ENCODE data around the gene GGCT. TPM values are rescaled to one million over a fixed set of nuclear protein-coding genes. Genes with fewer than 3 reads are reported as not detected.
"Not testable (repeated sequence)": the region's sequence is repeated elsewhere in the genome, so short reads cannot be mapped to it uniquely, and the experiment has no call there.

GGCT gene
- total and polyA plus RNA-seq, 4 experiments from 2014 or later, result 11.0 to 23.2 (median 15.8) TPM

DNA sequence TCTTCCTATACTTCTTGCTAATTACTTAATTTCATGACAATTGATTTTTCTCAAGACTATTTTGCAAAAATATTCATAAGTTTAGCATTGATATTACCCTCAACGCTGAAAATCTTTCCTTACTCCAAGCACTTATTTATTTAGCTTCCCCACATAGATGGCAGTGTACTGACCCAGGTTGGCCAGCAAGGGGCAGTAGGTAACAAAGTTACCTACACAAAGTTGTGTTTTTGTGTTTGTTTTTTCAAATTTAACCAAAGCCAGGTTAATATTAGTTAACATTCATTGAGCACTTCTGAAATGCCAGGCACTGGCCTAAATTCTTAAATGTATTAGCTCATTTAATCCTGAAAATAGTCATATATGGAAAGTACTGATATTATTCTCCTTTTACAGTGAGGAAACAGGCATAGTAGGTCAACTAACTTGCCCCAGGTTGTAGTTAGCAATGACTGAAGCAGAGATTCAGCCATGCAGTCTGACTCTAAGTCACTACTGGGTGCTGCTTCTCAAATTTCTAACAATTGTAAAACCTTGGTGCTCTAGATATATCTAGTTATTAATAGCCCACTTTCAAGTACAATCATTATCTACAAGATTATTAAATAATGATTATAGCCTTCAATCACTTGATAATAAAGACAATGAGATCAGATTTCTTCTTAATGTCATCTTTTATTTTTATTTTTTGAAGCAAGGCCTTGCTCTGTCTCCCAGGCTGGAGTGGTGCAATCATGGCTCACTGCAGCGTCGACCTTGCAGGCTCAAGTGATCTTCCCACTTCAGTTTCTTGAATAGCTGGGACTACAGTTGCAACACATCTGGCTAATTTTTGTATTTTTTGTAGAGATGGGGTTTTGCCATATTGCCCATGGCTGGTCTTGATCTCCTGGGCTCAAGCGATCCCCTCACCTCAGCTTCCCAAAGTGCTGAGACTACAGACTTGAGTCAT, 5.8 kb upstream of the GGCT start:
- Mint-ChIP-seq H3K4me1 (peaks cover 0 to 5% (median 2%) of the 10 kb centered on the region in 4 donors), H3K27me3 (no peaks in the 10 kb centered on the region), H3K27ac (no peak overlapping the region), H3K9me3 (no peaks in the 10 kb centered on the region), H3K36me3 (peaks cover 0 to 3% of the 10 kb centered on the region in 2 donors), H3K4me3 (no peak overlapping the region)
- Histone ChIP-seq H3K36me3 (ENCODE audit: insufficient read depth, low read length) (no peaks in the 10 kb centered on the region), H3K4me3 (ENCODE audit: low read length in 2 of 2) (no peak overlapping the region), H3K4me1 (ENCODE audit: insufficient read depth, low read length) (peaks cover 4% of the 10 kb centered on the region), H3K27ac (ENCODE audit: low read depth, low read length) (no peak overlapping the region), H3K27me3 (ENCODE audit: insufficient read depth, low read length) (no peaks in the 10 kb centered on the region), H3K9me3 (ENCODE audit: control insufficient read depth in 1 of 2, low read length in 2 of 2) (no peaks in the 10 kb centered on the region)
- DNase-seq, result peak; percentile 23 to 37 (median 29)
- ChIA-PET POLR2A (ENCODE audit: partially characterized antibody) (interaction anchor here (0.9 to 1.2 kb wide), 2 partner anchors 32 to 50 kb away, joined by 3 read pairs; partner anchors contain the start of gene NOD1), CTCF (ENCODE audit: partially characterized antibody) (interaction anchor here (1.0 to 4.0 kb wide), 9 partner anchors 12 to 234 kb away, joined by 3 to 27 read pairs (median 5); partner anchors contain the start of gene NOD1)
- intact Hi-C loops (cut with micrococcal nuclease), result loop anchor here (1.0 kb wide), 2 partner anchors 54 to 230 kb away; no protein-coding TSS in a partner anchor

DNA sequence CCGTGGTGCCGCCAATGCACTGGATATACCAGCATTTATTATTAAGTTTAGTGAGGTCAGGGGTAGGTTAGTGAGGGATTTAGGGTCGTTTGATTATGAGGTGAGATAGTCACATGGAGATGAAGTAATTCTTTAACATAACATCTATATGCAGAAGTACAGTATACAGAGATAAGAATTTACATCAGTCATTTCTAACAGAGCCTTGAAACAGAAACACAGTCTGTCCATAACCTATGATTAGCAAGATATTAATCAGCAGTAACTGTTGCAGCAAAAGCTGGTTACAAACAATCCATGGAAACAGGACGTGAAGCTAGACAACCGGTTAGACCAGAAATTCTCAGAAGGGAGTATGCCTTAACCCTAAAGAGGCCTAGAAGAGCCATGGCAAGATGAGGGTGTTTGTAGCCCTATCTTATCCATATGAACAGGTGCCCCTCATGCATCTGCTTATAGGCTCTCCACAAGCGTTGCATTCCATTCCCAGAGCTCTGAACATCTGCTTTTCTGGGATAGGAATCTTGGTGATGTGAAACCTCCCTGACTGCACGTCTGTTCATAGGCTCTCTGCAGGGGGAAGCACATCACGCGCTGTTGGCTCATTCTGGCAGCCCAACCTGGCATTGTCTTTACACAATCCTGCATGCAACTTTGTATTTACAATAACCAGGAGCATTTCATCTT, 4.7 kb upstream of the GGCT start:
- H3K4me3 ChIP-seq (ENCODE audit: low read length in 2 of 2); DNase-seq; H3K9me3 Mint-ChIP-seq; H3K27me3 ChIP-seq (ENCODE audit: insufficient read depth, low read length); H3K9me3 ChIP-seq (ENCODE audit: control insufficient read depth in 1 of 2, low read length in 2 of 2); H3K36me3 ChIP-seq (ENCODE audit: insufficient read depth, low read length); H3K36me3 Mint-ChIP-seq; H3K4me1 Mint-ChIP-seq; H3K4me3 Mint-ChIP-seq; H3K27me3 Mint-ChIP-seq; intact Hi-C loops (cut with micrococcal nuclease); H3K27ac ChIP-seq (ENCODE audit: low read depth, low read length); H3K4me1 ChIP-seq (ENCODE audit: insufficient read depth, low read length); H3K27ac Mint-ChIP-seq: not testable (repeated sequence)
- CTCF ChIA-PET (ENCODE audit: partially characterized antibody), result interaction anchor here (1.5 to 4.0 kb wide), 4 partner anchors 31 to 233 kb away, joined by 5 to 27 read pairs (median 11); partner anchors contain the start of gene NOD1
- POLR2A ChIA-PET (ENCODE audit: partially characterized antibody), result interaction anchor here (0.9 to 1.2 kb wide), 2 partner anchors 31 to 49 kb away, joined by 3 read pairs; partner anchors contain the start of gene NOD1

DNA sequence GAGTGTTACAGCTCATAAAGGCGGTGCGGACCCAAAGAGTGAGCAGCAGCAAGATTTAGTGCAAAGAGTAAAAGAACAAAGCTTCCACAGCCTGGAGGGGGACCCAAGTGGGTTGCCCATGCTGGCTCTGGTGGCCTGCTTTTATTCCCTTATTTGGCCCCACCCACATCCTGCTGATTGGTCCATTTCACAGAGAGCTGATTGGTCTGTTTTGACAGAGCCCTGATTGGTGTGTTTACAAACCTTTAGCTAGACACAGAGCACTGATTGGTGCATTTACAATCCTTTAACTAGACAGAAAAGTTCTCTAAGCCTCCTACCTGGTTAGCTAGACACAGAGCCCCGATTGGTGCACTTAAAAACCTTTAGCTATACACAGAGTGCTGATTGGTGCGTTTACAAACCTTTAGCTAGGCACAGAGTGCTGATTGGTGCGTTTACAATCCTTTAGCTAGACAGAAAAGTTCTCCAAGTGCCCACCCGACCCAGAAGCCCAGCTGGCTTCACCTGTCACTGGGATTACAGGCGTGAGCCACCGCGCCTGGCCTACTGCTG, 2.8 kb upstream of the GGCT start:
- H3K27me3 ChIP-seq (ENCODE audit: insufficient read depth, low read length); H3K27ac ChIP-seq (ENCODE audit: low read depth, low read length); DNase-seq; H3K4me3 ChIP-seq (ENCODE audit: low read length in 2 of 2); H3K27ac Mint-ChIP-seq; H3K27me3 Mint-ChIP-seq; H3K36me3 Mint-ChIP-seq; H3K9me3 Mint-ChIP-seq; H3K9me3 ChIP-seq (ENCODE audit: control insufficient read depth in 1 of 2, low read length in 2 of 2); H3K36me3 ChIP-seq (ENCODE audit: insufficient read depth, low read length); intact Hi-C loops (cut with micrococcal nuclease): not testable (repeated sequence)
- ChIA-PET CTCF (ENCODE audit: partially characterized antibody) (interaction anchor here (1.1 to 1.9 kb wide), 6 partner anchors 29 to 234 kb away, joined by 3 to 8 read pairs (median 4); partner anchors contain the start of gene NOD1), POLR2A (ENCODE audit: partially characterized antibody) (interaction anchor here (0.9 to 1.9 kb wide), 2 partner anchors 29 to 359 kb away, joined by 3 to 7 read pairs; partner anchors contain the start of gene NOD1)
- H3K4me1 Mint-ChIP-seq, result peaks cover 21 to 26% (median 24%) of the 10 kb centered on the region in 4 donors
- peak overlapping the region in 1 of 8 donors; percentile 10 for H3K4me3 Mint-ChIP-seq
- peaks cover 26% of the 10 kb centered on the region for H3K4me1 ChIP-seq (ENCODE audit: insufficient read depth, low read length)

DNA sequence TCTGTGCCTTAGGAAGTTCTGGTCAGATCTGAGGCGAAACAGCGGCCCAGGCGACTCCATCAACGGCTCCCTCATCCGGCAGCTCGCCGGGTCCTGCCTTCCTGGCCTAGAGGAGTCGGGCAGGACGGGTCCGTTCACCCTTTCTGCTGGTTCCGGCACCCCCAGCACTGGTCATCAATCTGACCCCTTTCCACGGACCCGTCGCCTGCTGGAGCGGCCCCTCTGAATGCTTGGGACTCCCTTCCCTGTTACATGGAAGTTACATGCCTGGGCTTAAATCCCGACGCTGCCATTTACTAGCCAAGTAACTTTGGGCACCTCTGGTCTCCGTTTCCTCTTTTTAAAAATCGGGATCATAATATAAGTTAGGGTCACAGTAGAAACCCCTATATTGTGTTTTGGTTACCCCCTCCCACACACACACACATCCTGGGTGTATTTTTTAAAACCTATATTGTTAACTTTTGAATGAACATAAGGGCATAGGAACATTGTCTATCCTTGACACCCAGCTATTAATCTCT, 607 bp upstream of the GGCT start:
- ChIA-PET CTCF (ENCODE audit: partially characterized antibody) (no interaction called here), POLR2A (ENCODE audit: partially characterized antibody) (interaction anchor here (0.8 to 3.6 kb wide), 2 partner anchors 26 to 223 kb away, joined by 3 to 21 read pairs; partner anchors contain the start of gene NOD1)
- DNase-seq, result peak in 1 of 5 donors; percentile 5
- Mint-ChIP-seq H3K4me1 (peaks cover 28 to 32% (median 31%) of the 10 kb centered on the region in 4 donors), H3K9me3 (no peaks in the 10 kb centered on the region), H3K27ac (peak overlapping the region; percentile 76 to 98 (median 94)), H3K27me3 (no peaks in the 10 kb centered on the region), H3K4me3 (peak overlapping the region; percentile 90 to 96 (median 94)), H3K36me3 (peaks cover 4 to 11% of the 10 kb centered on the region in 2 donors)
- Histone ChIP-seq H3K4me1 (ENCODE audit: insufficient read depth, low read length) (peaks cover 26% of the 10 kb centered on the region), H3K4me3 (ENCODE audit: low read length in 2 of 2) (peak overlapping the region; percentile 96 to 97), H3K9me3 (ENCODE audit: control insufficient read depth in 1 of 2, low read length in 2 of 2) (no peaks in the 10 kb centered on the region), H3K27ac (ENCODE audit: low read depth, low read length) (peak overlapping the region; percentile 72), H3K36me3 (ENCODE audit: insufficient read depth, low read length) (no peaks in the 10 kb centered on the region), H3K27me3 (ENCODE audit: insufficient read depth, low read length) (no peaks in the 10 kb centered on the region)
- intact Hi-C loops (cut with micrococcal nuclease), result loop anchor here (1.0 to 2.0 kb wide), 5 partner anchors 156 to 478 kb away; partner anchors contain the start of genes FKBP14 and ZNRF2

DNA sequence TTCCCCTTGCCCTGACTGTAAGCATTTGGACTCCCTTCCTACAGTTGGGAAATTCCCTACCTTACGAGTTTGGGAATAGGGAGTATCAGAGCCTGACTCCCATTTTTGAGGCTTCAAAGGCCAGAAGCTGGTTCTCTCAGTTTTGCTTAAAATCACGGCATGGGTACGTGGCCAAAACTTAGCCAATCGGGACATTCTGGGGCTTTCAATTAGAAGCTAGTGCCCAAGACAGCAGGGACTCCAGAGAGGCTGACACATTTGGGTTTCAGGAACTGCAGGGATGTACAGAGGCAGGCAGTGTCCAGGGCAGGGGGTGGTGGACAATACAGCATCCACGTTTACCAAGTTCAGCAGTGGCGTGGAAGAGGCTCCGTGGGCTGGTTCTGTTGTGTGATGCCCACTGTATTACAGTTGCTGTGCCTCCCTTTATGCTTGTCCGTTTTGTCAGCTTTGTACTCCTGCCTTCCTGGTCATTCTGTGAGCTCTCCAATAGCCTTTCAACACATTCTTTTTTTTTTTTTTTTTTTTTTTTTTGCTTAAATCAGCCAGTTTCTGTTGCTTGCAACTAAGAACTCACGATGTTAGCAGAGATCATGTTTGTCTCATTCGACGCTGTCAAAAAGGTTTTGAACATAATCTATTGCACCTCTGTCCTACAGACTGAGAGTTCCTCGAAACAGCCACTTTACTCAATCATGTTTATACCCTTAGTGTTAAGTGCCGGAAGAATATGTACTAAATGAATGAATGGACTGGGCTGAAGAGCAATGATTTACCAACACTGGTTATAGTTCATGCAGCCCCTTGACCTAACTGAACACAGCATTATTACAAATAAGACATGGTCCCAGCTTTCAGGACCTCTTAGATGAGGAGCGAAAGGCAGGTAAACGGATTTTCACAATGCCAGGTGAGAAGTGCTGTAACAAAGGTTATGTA, 1.1 kb downstream of the GGCT start:
- intact Hi-C loops (cut with micrococcal nuclease), result loop anchor here (1.0 to 5.0 kb wide), 6 partner anchors 25 to 477 kb away; partner anchors contain the start of genes FKBP14 and NOD1
- Histone ChIP-seq H3K9me3 (ENCODE audit: control insufficient read depth in 1 of 2, low read length in 2 of 2) (no peaks in the 10 kb centered on the region), H3K4me3 (ENCODE audit: low read length in 2 of 2) (peak overlapping the region; percentile 96 to 97), H3K4me1 (ENCODE audit: insufficient read depth, low read length) (peaks cover 26% of the 10 kb centered on the region), H3K27me3 (ENCODE audit: insufficient read depth, low read length) (no peaks in the 10 kb centered on the region), H3K36me3 (ENCODE audit: insufficient read depth, low read length) (no peaks in the 10 kb centered on the region), H3K27ac (ENCODE audit: low read depth, low read length) (peak overlapping the region; percentile 72)
- peak overlapping the region; percentile 33 to 94 (median 74) for H3K27ac Mint-ChIP-seq
- peak overlapping the region; percentile 90 to 96 (median 94) for H3K4me3 Mint-ChIP-seq
- H3K9me3 Mint-ChIP-seq, result no peaks in the 10 kb centered on the region
- DNase-seq, result no peak
- H3K36me3 Mint-ChIP-seq, result peaks cover 9 to 19% of the 10 kb centered on the region in 2 donors
- no peaks in the 10 kb centered on the region for H3K27me3 Mint-ChIP-seq
- peaks cover 26 to 32% (median 30%) of the 10 kb centered on the region in 4 donors for H3K4me1 Mint-ChIP-seq
- ChIA-PET CTCF (ENCODE audit: partially characterized antibody) (no interaction called here), POLR2A (ENCODE audit: partially characterized antibody) (interaction anchor here (0.6 to 3.6 kb wide), 3 partner anchors 25 to 127 kb away, joined by 3 to 21 read pairs (median 3); partner anchors contain the start of gene NOD1)

Measured in CD4-positive, alpha-beta memory T cell (primary cell).